GM23338 (cell line): Measurements from ENCODE around the gene ELANE. TPM values are rescaled to one million over a fixed set of nuclear protein-coding genes. Genes with fewer than 3 reads are reported as not detected.

Experiments
- ATAC-seq: fragments of 200-7000 bp; cut with Tn5 transposase; 3 replicates; pipeline ENCODE4 v1.9.1; 2020
- DNase-seq: peaks from one replicate; pipeline ENCODE4 v3.0.0-alpha.2; 2015; ENCODE audit warnings: low spot score
- H2AFZ ChIP-seq: fragments of 200-600 bp; sonication (generic); 2 replicates; pipeline ENCODE4 v1.8.0; 2016; ENCODE audit warnings: antibody characterized with exemption, mild to moderate bottlenecking, moderate library complexity
- H3F3A ChIP-seq: fragments of 200-600 bp; sonication (generic); replicated peaks from 2 replicates; pipeline ENCODE4 v1.8.0; 2017; ENCODE audit warnings: antibody characterized with exemption, mixed run types, low read depth
- H3K27ac ChIP-seq: fragments of 200-600 bp; sonication (generic); 2 replicates; pipeline ENCODE4 v1.6.1; 2016; ENCODE audit warnings: low read depth
- H3K27me3 ChIP-seq: fragments of 200-600 bp; sonication (generic); 2 replicates; pipeline ENCODE4 v1.8.0; 2016; ENCODE audit warnings: mild to moderate bottlenecking, mixed run types, moderate library complexity; ENCODE audit not compliant: insufficient read depth
- H3K36me3 ChIP-seq: fragments of 200-600 bp; sonication (generic); 2 replicates; pipeline ENCODE4 v1.8.0; 2016; ENCODE audit warnings: mild to moderate bottlenecking; ENCODE audit not compliant: insufficient read depth
- H3K4me1 ChIP-seq: fragments of 200-600 bp; sonication (generic); 2 replicates; pipeline ENCODE4 v1.8.0; 2016; ENCODE audit warnings: mild to moderate bottlenecking, moderate library complexity; ENCODE audit not compliant: insufficient read depth
- H3K4me2 ChIP-seq: fragments of 200-600 bp; sonication (generic); 2 replicates; pipeline ENCODE4 v1.7.1; 2017; ENCODE audit warnings: mixed run types
- H3K4me3 ChIP-seq: fragments of 200-600 bp; sonication (generic); 2 replicates; pipeline ENCODE4 v1.6.1; 2016; ENCODE audit warnings: mixed run types
- H3K79me2 ChIP-seq: fragments of 200-600 bp; sonication (generic); replicated peaks from 2 replicates; pipeline ENCODE4 v1.8.0; 2017; ENCODE audit warnings: mild to moderate bottlenecking; ENCODE audit not compliant: insufficient read depth
- H3K9me2 ChIP-seq: fragments of 200-600 bp; sonication (generic); 2 replicates; pipeline ENCODE4 v1.8.0; 2017; ENCODE audit not compliant: insufficient read depth
- H4K20me1 ChIP-seq: fragments of 200-600 bp; sonication (generic); replicated peaks from 2 replicates; pipeline ENCODE4 v1.8.0; 2017; ENCODE audit warnings: mild to moderate bottlenecking; ENCODE audit not compliant: insufficient read depth
- H3K27ac Mint-ChIP-seq: 2 replicates; pipeline ENCODE4 v1.8.0; 2020; ENCODE audit warnings: inconsistent platforms, mild to moderate bottlenecking, moderate library complexity, mixed read lengths
- H3K27me3 Mint-ChIP-seq: 3 replicates; pipeline ENCODE4 v1.8.0; 2022; ENCODE audit warnings: low read depth, mild to moderate bottlenecking, moderate library complexity, mixed read lengths, inconsistent platforms; ENCODE audit not compliant: insufficient read depth, poor library complexity
- H3K36me3 Mint-ChIP-seq: 3 replicates; pipeline ENCODE4 v1.8.0; 2021; ENCODE audit warnings: low read depth, mild to moderate bottlenecking, inconsistent platforms, moderate library complexity, mixed read lengths
- H3K4me1 Mint-ChIP-seq: 3 replicates; pipeline ENCODE4 v1.8.0; 2020; ENCODE audit warnings: mild to moderate bottlenecking, inconsistent platforms, mixed read lengths
- H3K4me3 Mint-ChIP-seq: 3 replicates; pipeline ENCODE4 v1.8.0; 2021; ENCODE audit warnings: moderate library complexity, mild to moderate bottlenecking, inconsistent platforms, mixed read lengths
- H3K9me3 Mint-ChIP-seq: 3 replicates; pipeline ENCODE4 v1.8.0; 2020; ENCODE audit warnings: moderate library complexity, mild to moderate bottlenecking, inconsistent platforms, mixed read lengths
- CREB1 ChIP-seq: fragments of 250-450 bp; sonication (Bioruptor Pico); IDR thresholded peaks from 2 replicates; pipeline ENCODE4 v1.5.0; 2020; ENCODE audit warnings: low read depth, mild to moderate bottlenecking, moderate library complexity
- ETS1 ChIP-seq: IDR thresholded peaks from 2 replicates; pipeline ENCODE4 v1.6.1; 2016; ENCODE audit warnings: antibody characterized with exemption
- EZH2 ChIP-seq: fragments of 200-600 bp; sonication (generic); IDR thresholded peaks from one replicate; pipeline ENCODE4 v1.8.0; 2017; ENCODE audit warnings: antibody characterized with exemption, mild to moderate bottlenecking, low read depth; ENCODE audit not compliant: unreplicated experiment
- EZH2phosphoT487 ChIP-seq: fragments of 200-600 bp; sonication (generic); IDR thresholded peaks from one replicate; pipeline ENCODE4 v1.8.1; 2018; ENCODE audit warnings: antibody characterized with exemption; ENCODE audit not compliant: unreplicated experiment
- JUNB ChIP-seq: IDR thresholded peaks from one replicate; pipeline ENCODE4 v1.6.1; 2016; ENCODE audit warnings: antibody characterized with exemption; ENCODE audit not compliant: unreplicated experiment
- ZNF114 ChIP-seq: fragments of 250-450 bp; sonication (Bioruptor Pico); IDR thresholded peaks from 2 replicates; pipeline ENCODE4 v1.5.0; 2020; ENCODE audit warnings: mild to moderate bottlenecking, moderate library complexity
- ZNF462 ChIP-seq: fragments of 250-450 bp; sonication (Bioruptor Pico); IDR thresholded peaks from 2 replicates; pipeline ENCODE4 v1.5.0; 2020; ENCODE audit warnings: mild to moderate bottlenecking, moderate library complexity
- polyA plus RNA-seq: library from polyadenylated mRNA; unstranded; fragments of >200 nt; fragmentation: Nextera tagmentation; extraction: Ambion mirVana; gene quantifications from 2 replicates; pipeline ENCODE4 v1.2.1, GENCODE V29; 2016
- total RNA-seq: library from RNA; depleted of rRNA; stranded (reverse); fragments of >200 nt; shearing (Covaris generic); gene quantifications from 2 replicates; pipeline ENCODE4 v1.2.3, GENCODE V29; 2014
- TF ChIP-seq, protein P1 (sequence below): IDR thresholded peaks from one replicate; pipeline ENCODE4 v1.6.1; 2018; ENCODE audit warnings: antibody characterized with exemption; ENCODE audit not compliant: unreplicated experiment

Gene ELANE
- total and polyA plus RNA-seq, 2 experiments from 2014 or later: not detected

DNA sequence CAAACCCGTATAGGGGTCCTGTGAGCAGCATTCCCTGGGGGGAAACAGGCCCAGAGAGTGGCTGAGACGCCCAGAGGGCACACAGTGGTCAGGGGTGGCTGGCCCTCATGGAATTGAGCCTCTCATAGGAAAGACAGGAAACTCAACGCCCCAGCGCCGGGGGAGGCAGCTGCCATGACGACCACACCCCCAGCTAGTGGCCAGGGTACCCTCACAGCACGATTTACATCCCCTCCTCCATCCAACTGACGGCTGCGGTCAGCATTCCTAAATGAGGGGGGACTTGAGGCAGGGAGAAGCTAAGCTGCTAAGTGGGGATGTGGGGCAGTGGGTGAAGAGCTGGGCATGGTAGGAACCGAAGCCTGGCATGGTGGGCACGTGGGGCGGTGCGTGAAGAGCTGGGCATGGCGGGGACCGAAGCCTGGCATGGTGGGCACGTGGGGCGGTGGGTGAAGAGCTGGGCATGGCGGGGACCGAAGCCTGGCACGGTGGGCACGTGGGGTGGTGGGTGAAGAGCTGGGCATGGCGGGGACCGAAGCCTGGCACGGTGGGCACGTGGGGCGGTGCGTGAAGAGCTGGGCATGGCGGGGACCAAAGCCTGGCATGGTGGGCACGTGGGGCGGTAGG lies 30.9 kb downstream of the ELANE start:
- peaks cover 32% of the 10 kb centered on the region; the same call in 2 of the 3 replicates for H3K36me3 Mint-ChIP-seq
- H3K9me3 Mint-ChIP-seq: no peaks in the 10 kb centered on the region; the same call in 2 of the 3 replicates
- TF ChIP-seq, protein P1, sequence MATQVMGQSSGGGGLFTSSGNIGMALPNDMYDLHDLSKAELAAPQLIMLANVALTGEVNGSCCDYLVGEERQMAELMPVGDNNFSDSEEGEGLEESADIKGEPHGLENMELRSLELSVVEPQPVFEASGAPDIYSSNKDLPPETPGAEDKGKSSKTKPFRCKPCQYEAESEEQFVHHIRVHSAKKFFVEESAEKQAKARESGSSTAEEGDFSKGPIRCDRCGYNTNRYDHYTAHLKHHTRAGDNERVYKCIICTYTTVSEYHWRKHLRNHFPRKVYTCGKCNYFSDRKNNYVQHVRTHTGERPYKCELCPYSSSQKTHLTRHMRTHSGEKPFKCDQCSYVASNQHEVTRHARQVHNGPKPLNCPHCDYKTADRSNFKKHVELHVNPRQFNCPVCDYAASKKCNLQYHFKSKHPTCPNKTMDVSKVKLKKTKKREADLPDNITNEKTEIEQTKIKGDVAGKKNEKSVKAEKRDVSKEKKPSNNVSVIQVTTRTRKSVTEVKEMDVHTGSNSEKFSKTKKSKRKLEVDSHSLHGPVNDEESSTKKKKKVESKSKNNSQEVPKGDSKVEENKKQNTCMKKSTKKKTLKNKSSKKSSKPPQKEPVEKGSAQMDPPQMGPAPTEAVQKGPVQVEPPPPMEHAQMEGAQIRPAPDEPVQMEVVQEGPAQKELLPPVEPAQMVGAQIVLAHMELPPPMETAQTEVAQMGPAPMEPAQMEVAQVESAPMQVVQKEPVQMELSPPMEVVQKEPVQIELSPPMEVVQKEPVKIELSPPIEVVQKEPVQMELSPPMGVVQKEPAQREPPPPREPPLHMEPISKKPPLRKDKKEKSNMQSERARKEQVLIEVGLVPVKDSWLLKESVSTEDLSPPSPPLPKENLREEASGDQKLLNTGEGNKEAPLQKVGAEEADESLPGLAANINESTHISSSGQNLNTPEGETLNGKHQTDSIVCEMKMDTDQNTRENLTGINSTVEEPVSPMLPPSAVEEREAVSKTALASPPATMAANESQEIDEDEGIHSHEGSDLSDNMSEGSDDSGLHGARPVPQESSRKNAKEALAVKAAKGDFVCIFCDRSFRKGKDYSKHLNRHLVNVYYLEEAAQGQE: no peak
- no peak for TF ChIP-seq EZH2
- TF ChIP-seq EZH2phosphoT487: no peak
- no peak for TF ChIP-seq ZNF462 (CRISPR knock-in tag)
- no peak for TF ChIP-seq ZNF114
- no peak for TF ChIP-seq CREB1
- no peak for TF ChIP-seq ETS1
- no peak for TF ChIP-seq JUNB
- no peak for DNase-seq
- no peaks in the 10 kb centered on the region for H3K4me1 ChIP-seq
- H3K36me3 ChIP-seq: no peaks in the 10 kb centered on the region
- no peaks in the 10 kb centered on the region for H3K4me1 Mint-ChIP-seq
- H3K9me2 ChIP-seq: no peaks in the 10 kb centered on the region
- H3K27me3 Mint-ChIP-seq: peaks cover 2% of the 10 kb centered on the region
- H3K4me2 ChIP-seq: no peak overlapping the region
- H2AFZ ChIP-seq: no peak overlapping the region
- H3F3A ChIP-seq: no peaks in the 10 kb centered on the region
- no peak for ATAC-seq
- no peak overlapping the region for H3K27ac Mint-ChIP-seq
- H3K27ac ChIP-seq: no peak overlapping the region
- H3K79me2 ChIP-seq: no peaks in the 10 kb centered on the region
- H4K20me1 ChIP-seq: peaks cover 4% of the 10 kb centered on the region; the same call in 1 of the 2 replicates
- H3K4me3 Mint-ChIP-seq: no peak overlapping the region
- no peak overlapping the region for H3K4me3 ChIP-seq
- H3K27me3 ChIP-seq: no peaks in the 10 kb centered on the region
